ENCODE results near the gene PDIA3.
A peak's percentile ranks its signal among the peaks of the same experiment; 100 is the strongest.

Gene PDIA3

GRCh38 chr15:43796566-43796965, 50.3 kb downstream of the PDIA3 start:
- H3K4me3 ChIP-seq (ENCODE audit: insufficient read depth, low read length, poor library complexity, severe bottlenecking): no peak overlapping the region
- H2AFZ ChIP-seq (ENCODE audit: low read depth, low read length, severe bottlenecking): no peak overlapping the region
- H3K36me3 ChIP-seq (ENCODE audit: low read length): peaks cover 11% of the 10 kb centered on the region
- peak overlapping the region; percentile 59 for H3K27ac ChIP-seq (ENCODE audit: low read depth, low read length)
- H3K27me3 ChIP-seq (ENCODE audit: low read length): no peaks in the 10 kb centered on the region
- H3K9me2 ChIP-seq (replicated peaks; ENCODE audit: insufficient read depth, low read length): no peaks in the 10 kb centered on the region
- no peak overlapping the region for H3K9ac ChIP-seq (ENCODE audit: low read length)
- H3K9me3 ChIP-seq (ENCODE audit: insufficient read depth, low read length): no peaks in the 10 kb centered on the region
- H3K4me2 ChIP-seq (ENCODE audit: low read depth, low read length, poor library complexity, severe bottlenecking): no peak overlapping the region
- TF ChIP-seq EZH2phosphoT487 (conservative IDR thresholded peaks at IDR 0.05; ENCODE audit: low read length) (no peak), CTCF (IDR thresholded peaks at IDR 0.05; ENCODE audit: insufficient read depth, low read length, poor library complexity, severe bottlenecking) (no peak)
- peaks cover 37% of the 10 kb centered on the region for H3K79me2 ChIP-seq (ENCODE audit: insufficient read depth, low read length)
- peaks cover 68% of the 10 kb centered on the region for H3F3A ChIP-seq (ENCODE audit: insufficient read depth)
- H4K20me1 ChIP-seq (ENCODE audit: low read depth, low read length): no peaks in the 10 kb centered on the region

GRCh38 chr15:43799209-43799944, 53.1 kb downstream of the PDIA3 start:
- H3K27ac ChIP-seq (ENCODE audit: low read depth, low read length): peak overlapping the region; percentile 96
- H3K79me2 ChIP-seq (ENCODE audit: insufficient read depth, low read length): peaks cover 22% of the 10 kb centered on the region
- H3K4me2 ChIP-seq (ENCODE audit: low read depth, low read length, poor library complexity, severe bottlenecking): peak overlapping the region; percentile 96
- peaks cover 5% of the 10 kb centered on the region for H3K36me3 ChIP-seq (ENCODE audit: low read length)
- H3F3A ChIP-seq (ENCODE audit: insufficient read depth): peaks cover 81% of the 10 kb centered on the region
- no peaks in the 10 kb centered on the region for H4K20me1 ChIP-seq (ENCODE audit: low read depth, low read length)
- TF ChIP-seq EZH2phosphoT487 (conservative IDR thresholded peaks at IDR 0.05; ENCODE audit: low read length) (no peak), CTCF (IDR thresholded peaks at IDR 0.05; ENCODE audit: insufficient read depth, low read length, poor library complexity, severe bottlenecking) (peak; percentile 61)
- no peaks in the 10 kb centered on the region for H3K9me3 ChIP-seq (ENCODE audit: insufficient read depth, low read length)
- H3K9ac ChIP-seq (ENCODE audit: low read length): peak overlapping the region; percentile 92
- H3K4me3 ChIP-seq (ENCODE audit: insufficient read depth, low read length, poor library complexity, severe bottlenecking): peak overlapping the region; percentile 12
- H2AFZ ChIP-seq (ENCODE audit: low read depth, low read length, severe bottlenecking): no peak overlapping the region
- no peaks in the 10 kb centered on the region for H3K9me2 ChIP-seq (replicated peaks; ENCODE audit: insufficient read depth, low read length)
- H3K27me3 ChIP-seq (ENCODE audit: low read length): no peaks in the 10 kb centered on the region

- TF ChIP-seq CTCF (IDR thresholded peaks at IDR 0.05; ENCODE audit: insufficient read depth, low read length, poor library complexity, severe bottlenecking) (no peak), EZH2phosphoT487 (conservative IDR thresholded peaks at IDR 0.05; ENCODE audit: low read length) (no peak)
- Histone ChIP-seq H3K9me3 (ENCODE audit: insufficient read depth, low read length) (no peaks in the 10 kb centered on the region), H3K79me2 (ENCODE audit: insufficient read depth, low read length) (peaks cover 17% of the 10 kb centered on the region), H3K9me2 (replicated peaks; ENCODE audit: insufficient read depth, low read length) (no peaks in the 10 kb centered on the region), H3K27ac (ENCODE audit: low read depth, low read length) (peak within 1 kb of the TSS; percentile 96), H4K20me1 (ENCODE audit: low read depth, low read length) (no peaks in the 10 kb centered on the region), H3K4me3 (ENCODE audit: insufficient read depth, low read length, poor library complexity, severe bottlenecking) (peak within 1 kb of the TSS; percentile 82), H3K27me3 (ENCODE audit: low read length) (no peaks in the 10 kb centered on the region), H3K4me2 (ENCODE audit: low read depth, low read length, poor library complexity, severe bottlenecking) (peak within 1 kb of the TSS; percentile 96), H3F3A (ENCODE audit: insufficient read depth) (peaks cover 82% of the 10 kb centered on the region), H3K9ac (ENCODE audit: low read length) (peak within 1 kb of the TSS; percentile 92), H3K36me3 (ENCODE audit: low read length) (peaks cover 5% of the 10 kb centered on the region; the same call in 1 of the 2 replicates), H2AFZ (ENCODE audit: low read depth, low read length, severe bottlenecking) (no peak within 1 kb of the TSS)
These were observed 53.7 kb downstream of the PDIA3 start, which contains the start of gene SERINC4 for GRCh38 chr15:43799945-43800285. Gene SERINC4, minus strand, starts transcription at chr15:43800220. Its CDS starts 234 bp downstream, at chr15:43799986.
